Dedifferentiated amniotic fluid mesenchymal stem cell (primary cell): ENCODE data around the gene MRPL54.
"Not testable (repeated sequence)": the region's sequence is repeated elsewhere in the genome, so short reads cannot be mapped to it uniquely, and the experiment has no call there.

Experiments used
- DNase-seq: peaks from one replicate; pipeline ENCODE4 v3.0.0-alpha.2; 2016; ENCODE audit errors: extremely low spot score

Gene MRPL54

GRCh38 chr19:3740431-3740830 lies 22.1 kb upstream of the MRPL54 start:
- no peak for DNase-seq

- DNase-seq = no peak
Observed at GRCh38 chr19:3743486-3743885, 19.0 kb upstream of the MRPL54 start.

GRCh38 chr19:3745363-3746045 lies 17.0 kb upstream of the MRPL54 start:
- DNase-seq = no peak

DNA sequence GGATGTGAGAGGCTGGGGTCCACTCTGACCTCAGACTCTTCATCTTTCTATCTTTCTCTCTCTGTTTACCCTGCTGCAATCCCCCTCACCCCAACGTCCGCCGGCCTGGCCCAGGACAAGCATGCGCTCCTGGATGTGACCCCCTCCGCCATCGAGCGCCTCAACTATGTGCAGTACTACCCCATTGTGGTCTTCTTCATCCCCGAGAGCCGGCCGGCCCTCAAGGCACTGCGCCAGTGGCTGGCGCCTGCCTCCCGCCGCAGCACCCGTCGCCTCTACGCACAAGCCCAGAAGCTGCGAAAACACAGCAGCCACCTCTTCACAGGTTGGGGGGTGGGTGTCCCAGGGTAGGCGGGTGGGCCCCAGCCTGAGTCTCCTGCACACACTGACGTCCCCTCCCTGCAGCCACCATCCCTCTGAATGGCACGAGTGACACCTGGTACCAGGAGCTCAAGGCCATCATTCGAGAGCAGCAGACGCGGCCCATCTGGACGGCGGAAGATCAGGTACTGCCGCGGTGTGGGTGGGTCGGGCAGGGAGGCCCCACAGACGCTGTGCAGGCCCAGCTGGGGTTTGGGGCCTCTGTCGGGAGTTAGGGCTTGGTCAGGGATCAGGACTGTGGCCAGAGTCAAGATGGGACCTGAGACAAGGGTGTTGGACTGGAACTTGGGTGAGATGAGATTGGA lies 16.0 kb upstream of the MRPL54 start:
- DNase-seq = no peak

DNA sequence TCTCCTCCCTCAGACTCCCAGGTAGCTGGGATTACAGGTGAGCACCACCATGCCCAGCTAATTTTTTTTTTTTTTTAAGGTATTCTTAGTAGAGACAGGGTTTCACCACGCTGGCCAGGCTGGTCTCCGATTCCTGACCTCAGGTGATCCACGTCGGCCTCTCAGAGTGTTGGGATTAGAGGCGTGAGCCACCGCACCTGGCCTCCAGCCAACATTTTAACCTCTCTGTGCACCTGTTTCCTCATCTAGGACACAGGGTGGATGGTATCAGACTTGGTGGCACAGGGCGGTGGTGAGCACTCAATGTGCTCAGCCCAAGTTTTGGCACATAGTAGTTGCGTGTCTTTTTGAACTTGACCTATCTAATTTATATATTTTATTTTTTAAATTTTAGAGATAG lies 13.5 kb upstream of the MRPL54 start:
- DNase-seq = no peak

DNA sequence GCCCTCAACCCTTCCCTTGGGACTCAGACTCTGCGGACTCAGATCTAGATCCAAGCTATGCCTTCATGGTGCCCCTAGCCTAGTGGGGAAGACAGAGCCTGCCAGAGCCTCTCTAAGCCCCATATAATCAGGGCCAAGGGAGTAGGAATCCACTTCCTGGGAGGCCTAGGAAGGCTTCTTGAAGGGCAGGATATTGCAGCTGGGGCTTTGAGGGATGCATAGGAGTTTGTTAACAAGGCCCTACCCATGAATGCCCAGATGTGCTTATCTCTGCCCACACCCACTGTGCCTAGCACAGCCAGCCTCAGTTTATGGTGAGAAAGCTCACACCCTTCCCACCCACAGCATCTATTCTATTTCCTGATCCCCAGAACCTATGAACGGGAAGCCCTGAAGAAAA lies 12.3 kb upstream of the MRPL54 start:
- DNase-seq = no peak

- DNase-seq = no peak
Observed at GRCh38 chr19:3751236-3751635, 11.2 kb upstream of the MRPL54 start.

GRCh38 chr19:3752492-3752891 lies 10.0 kb upstream of the MRPL54 start:
- DNase-seq = no peak

DNA sequence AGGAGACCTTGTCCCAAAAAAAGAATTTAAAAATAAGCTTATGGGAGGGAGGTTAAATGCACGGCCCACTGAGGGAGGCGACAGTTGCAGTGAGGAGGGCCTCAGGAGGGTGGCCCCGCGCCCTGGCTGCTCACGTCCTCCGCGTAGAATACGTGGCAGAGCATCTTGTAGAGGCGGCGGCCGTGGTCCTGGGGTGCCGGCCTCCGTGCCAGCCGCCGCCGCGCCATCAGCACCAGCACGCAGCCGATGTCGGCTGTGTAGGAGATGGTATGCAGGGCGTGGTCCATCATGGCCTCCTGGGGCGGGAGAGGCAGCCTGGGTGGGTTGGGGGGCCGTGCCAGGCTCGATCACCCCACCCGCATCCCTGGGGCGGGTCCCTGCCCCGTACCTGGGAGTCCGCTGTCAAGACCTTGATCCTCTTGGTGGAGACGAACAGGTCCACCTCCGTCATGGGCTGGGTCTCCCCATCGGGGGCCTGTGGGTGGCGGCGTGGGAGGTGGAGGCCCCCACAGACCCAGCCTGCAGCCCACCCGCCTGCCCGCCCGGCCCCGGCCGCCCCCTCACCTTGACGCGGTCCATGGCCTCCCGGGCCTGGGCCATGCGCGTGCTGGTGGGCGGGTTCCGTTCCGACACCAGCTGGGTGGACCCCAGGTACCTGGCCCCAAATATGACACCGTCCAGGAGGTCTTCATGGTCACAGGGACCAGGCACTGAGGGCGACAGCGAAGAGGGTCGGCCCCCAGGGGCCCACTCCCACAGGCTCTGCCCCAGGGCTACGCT lies 8.7 kb upstream of the MRPL54 start:
- DNase-seq = no peak

GRCh38 chr19:3757705-3758104 lies 4.8 kb upstream of the MRPL54 start:
- DNase-seq = not testable (repeated sequence)

- not testable (repeated sequence) for DNase-seq
Observed at GRCh38 chr19:3758297-3758696, 4.2 kb upstream of the MRPL54 start.

DNA sequence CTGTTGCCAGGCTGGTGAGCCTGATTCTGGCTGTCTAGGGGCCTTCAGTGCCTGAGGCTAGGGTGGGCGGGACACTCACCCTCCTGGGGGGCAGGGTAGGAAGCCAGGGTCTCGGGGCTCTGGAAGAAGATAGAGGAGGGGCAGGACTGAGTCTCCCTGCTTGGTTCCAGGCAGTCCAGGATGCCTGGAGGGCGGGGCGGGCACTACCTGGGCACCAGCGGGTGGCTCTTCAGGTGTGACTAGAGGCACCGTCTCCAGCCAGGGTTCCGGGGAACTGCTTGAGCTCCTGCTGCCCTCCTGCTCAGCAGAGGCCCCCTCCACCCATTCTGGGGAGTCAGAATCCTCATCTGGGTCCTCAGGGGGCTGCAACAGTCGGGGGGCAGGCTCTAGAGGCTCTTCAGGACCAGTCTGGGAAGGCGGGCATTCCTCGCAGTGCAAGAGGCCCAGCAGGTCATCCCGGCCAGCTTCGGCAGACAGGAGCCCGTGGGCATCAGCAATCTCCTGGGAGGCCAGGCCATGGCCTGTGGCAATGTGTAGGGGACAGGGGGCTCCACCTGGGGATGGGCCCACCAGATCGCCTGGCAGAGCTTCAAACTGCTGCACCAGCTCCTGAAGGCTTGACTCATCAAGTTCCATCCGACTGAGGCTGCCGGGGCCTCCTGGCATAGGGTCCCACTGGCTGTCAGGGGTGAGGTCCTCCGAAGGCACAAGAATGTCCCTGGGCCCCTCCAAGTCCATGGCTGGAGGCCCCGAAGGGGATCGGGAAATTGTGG lies 2.8 kb upstream of the MRPL54 start:
- DNase-seq = no peak

DNA sequence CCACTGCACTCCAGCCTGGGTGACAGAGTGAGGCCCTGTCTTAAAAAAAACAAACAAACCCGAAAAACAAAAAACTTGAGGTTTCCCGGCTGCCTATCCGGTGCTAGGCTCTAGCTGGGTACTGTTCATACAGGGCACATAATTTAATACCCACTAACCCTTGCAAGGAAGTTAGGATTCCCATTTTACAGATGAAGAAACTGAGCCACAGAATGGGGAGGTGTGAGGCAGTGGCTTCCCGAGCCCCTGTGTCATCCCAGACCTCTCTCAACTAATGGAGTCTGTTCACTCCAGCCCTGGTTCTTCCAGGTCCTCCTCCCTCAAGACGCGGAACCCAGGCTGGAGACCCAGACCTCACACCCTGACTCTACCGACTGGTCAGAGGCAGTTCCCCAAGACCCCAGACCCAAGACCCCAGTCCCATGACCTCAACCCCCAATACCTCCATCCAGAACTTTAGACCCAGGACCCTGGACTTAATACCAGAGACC lies 1.6 kb upstream of the MRPL54 start:
- DNase-seq = no peak

- DNase-seq = peak; percentile 85
Observed at GRCh38 chr19:3761382-3762129, 926 bp upstream of the MRPL54 start, which contains the start of gene APBA3. APBA3 (minus strand) TSS chr19:3761692; CDS start chr19:3760264, 1,428 bp downstream.

DNA sequence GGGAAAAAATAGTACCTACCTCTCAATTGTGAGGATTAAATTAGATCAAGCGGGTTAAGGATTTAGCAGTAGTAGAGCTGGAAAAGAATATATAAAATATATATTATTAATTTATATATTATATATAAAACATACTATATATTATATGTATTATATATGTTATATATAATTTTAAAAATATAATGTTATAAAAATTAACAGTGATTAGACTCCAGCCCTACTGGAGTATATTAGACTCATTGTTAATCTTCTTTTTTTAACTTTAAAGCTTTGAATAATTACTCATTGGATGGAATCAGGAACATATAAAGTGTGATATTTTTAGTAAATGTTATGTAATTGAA lies 380 bp upstream of the MRPL54 start:
- DNase-seq = no peak

GRCh38 chr19:3765121-3765520 lies 2.6 kb downstream of the MRPL54 start:
- DNase-seq = no peak

DNA sequence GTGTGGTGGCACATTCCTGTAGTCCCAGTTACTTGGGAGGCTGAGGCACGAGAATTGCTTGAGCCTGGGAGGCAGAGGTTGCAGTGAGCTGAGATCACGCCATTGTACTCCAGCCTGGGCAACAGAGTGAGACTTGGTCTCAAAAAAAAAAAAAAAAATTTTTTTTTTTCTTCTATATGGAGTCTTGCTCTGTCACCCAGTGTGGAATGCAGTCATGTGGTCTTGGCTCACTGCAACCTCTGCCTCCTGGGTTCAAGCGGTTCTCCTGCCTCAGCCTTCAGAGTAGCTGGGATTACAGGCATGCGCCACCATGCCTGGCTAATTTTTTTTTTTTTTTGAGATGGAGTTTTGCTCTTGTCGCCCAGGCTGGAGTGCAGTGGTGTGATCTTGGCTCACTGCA lies 3.3 kb downstream of the MRPL54 start:
- not testable (repeated sequence) for DNase-seq

DNA sequence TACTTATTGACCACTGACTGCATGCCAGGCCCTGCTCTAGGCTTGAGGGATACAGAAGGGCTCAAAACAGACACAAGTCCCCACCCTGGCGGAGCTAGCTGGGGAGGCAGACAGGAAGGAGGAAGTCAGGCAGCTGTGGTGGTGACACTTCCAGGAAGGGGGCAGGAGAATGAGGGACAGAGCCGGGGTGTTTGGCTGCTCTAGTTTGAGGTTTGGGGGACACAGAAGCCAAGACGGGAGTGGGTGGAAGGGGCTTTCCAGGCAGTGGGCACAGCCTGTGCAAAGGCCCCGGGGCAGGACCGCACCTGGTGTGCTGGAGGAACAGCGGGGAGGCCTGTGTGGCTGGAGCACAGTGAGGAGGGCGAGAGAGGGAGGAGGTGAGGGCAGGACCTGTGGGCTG lies 4.0 kb downstream of the MRPL54 start:
- no peak for DNase-seq

DNA sequence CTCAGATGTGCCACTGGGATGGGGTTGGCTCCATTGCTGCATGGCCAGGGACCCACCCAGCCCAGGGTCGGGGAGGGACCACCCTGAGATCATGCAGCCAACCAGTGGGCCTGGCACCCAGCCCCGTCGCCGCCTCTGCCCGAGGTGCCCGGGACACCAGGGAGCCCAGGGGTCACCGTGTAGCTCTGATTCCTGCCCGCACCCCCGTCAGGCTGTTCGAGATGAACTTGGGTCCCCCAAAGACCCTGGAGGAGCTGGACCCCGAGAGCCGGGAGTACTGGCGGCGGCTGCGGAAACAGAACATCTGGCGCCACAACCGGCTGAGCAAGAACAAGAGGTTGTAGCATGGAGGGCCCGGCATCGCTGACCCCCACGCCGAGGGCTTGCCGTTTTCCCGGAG lies 4.6 kb downstream of the MRPL54 start:
- DNase-seq = no peak

DNA sequence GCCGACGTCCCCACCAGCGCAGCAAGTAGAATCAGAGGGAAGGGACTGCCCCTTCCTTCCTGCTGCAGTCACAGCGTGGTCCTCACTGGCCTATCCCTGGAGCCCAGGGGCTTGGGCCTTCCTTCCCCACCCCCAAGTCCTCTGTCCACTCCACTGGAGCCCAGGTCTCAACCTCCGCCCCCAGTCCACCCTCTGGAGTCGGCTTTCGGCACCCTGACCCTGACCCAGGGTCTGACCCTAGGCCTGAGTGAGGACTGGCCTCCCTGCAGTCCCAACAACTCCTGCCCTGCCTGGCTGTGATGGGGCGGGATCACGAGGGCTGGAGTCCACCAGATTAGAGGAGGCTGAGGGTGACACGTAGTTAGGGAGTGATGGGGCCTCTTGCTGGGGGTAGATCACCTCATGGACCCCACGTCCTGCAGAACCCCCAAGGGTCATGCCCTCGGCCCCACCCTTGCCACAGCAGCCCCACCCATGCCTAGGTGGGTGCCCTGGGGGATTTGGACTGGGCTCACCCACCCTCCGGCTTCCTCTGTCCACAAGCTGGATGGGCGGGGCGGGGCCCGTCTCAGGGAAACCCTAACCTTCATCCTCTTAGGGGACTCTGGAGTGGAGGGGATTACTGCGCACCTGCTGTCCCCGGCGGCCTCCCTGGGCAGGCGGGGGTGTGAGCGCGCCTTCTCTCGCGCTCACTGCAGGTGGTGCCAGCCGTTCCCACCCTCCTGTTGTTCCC lies 5.7 kb downstream of the MRPL54 start:
- DNase-seq = no peak

DNA sequence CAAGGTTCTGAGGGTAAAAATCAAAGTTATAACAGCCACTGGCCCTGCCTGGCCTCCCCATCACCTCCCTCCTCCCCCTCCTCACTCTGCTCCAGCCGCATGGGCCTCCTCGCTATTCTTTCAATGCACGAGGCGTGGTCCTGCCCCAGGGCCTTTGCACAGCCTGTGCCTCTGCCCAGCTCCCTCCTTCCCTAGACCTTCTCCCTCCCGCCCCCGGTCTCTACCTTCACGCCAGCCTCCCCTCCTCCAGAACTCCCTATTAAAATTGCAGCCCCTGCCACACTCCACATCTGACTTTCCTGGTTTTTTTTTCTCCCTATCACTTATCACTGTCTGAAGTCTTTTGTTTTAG lies 6.2 kb downstream of the MRPL54 start:
- no peak for DNase-seq
